NCI-H1417 treated with DMSO at 0.1 percent for 48 hours (cell line): ENCODE results near the gene PPP1R9A.
"Not testable (repeated sequence)": the region's sequence is repeated elsewhere in the genome, so short reads cannot be mapped to it uniquely, and the experiment has no call there.

ENCODE experiments used
- DNase-seq: peaks from one replicate; lab custom pipeline; 2025; lab: John Stamatoyannopoulos, UW

Gene PPP1R9A

DNA sequence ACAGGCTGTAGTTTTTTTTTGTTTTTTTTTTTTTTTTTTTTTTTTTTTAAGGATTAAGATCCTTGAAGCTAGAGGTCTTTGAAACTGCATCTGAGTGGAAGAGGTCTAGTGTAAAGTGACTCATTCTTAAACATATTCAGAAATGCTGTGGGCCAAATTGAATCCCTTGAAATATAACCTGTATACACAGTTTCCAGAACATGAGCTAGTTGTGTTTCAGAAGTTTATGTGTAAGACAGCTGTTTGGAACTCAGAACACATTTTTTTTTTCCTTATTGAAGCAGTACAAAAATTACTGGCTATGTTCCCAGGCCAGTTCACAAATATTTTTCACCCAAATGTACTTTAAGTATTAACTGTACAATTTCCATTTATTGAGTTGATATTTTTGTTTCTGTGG lies 67.9 kb downstream of the PPP1R9A start:
- DNase-seq, result no peak

- no peak for DNase-seq
These were observed 73.2 kb downstream of the PPP1R9A start for GRCh38 chr7:94980418-94981142.

GRCh38 chr7:94995921-94996320 lies 88.5 kb downstream of the PPP1R9A start:
- DNase-seq, result no peak

GRCh38 chr7:94996369-94996768 lies 89.0 kb downstream of the PPP1R9A start:
- DNase-seq, result no peak

- no peak for DNase-seq
These were observed 90.2 kb downstream of the PPP1R9A start for GRCh38 chr7:94997547-94997946.

- no peak for DNase-seq
These were observed 91.1 kb downstream of the PPP1R9A start for GRCh38 chr7:94998266-94999068.

- no peak for DNase-seq
These were observed 91.6 kb downstream of the PPP1R9A start for GRCh38 chr7:94999069-94999351.

DNA sequence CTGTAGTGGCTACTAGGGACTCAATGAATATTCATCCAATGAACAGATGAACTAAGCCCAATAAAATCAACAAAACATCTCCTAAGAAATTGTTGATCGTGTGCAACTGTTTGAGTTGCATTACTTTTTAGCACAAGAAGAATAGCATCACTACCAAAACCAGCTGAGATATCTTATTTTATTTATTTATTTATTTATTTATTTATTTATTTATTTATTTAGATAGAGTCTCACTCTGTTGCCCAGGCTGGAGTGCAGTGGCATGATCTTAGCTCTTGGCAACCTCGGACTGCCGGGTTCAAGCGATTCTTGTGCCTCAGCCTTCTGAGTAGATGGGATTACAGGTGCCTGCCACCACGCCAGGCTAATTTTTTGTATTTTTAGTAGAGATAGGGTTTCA lies 92.2 kb downstream of the PPP1R9A start:
- not testable (repeated sequence) for DNase-seq

DNA sequence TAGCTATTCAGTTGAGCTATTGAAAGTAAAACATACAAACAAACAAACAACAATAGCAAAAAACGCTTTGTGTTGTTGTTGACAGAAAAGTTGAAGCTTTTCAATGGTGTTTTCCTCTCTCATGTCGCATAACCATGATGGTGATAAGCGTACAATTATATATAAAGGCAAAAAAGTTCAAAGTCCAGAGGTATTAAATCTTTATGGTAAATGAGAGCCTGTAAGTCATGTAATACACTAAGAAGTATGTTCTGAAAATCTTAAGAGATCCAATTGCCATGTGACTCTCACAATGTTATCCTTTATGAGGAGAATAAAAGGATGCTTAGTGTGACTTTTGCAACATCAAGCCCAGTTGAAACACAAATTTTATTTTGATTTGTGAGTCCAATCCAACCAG lies 93.9 kb downstream of the PPP1R9A start:
- no peak for DNase-seq

- DNase-seq, result no peak
These were observed 94.6 kb downstream of the PPP1R9A start for GRCh38 chr7:95001815-95002561.

DNA sequence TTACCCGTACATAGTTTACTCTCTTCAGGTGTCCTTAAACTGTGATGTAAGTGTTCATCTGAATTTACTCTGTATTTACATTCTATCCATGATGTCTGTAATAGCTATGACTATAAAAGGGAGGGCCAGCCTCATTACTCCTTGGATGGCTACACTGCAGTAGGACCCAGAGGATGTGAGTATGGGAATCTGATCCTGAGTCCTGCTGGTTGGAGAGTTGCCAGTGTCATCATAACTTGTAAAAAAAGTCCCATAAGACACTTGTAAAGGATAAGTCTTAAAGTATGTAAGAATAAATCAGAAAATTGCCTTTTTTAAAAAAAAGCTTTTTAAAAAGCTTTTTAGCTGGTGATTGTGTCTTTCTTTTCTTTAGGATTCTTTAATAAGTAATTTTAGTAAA lies 95.4 kb downstream of the PPP1R9A start:
- no peak for DNase-seq

DNA sequence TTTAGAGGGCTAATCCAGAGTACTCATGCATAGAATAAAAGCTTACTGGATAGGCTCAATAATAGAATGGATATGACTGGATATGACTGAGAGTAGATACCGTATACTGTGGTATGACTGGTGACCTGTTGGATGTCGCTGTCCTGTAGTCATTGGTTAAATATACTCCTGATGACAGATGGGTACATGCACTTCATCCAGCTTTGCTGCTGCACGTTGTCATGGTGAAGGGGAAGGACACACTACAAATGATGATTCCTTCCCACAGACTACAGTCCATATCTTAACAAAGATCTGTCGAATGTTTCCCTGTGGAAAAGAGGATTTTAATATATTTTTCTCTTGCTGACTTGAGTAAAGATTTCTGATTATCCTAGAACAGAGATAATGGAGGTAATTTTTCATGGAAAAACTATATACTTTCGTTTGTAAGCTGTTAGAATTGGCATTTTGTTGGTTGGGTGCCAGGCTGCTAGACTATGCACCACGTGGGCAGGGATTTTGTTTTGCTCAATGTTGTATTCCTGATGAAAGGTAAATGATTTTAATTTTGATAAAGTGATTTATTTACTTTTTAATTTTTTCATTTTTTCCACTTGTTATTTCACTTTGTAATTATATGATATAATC lies 97.3 kb downstream of the PPP1R9A start:
- peak; percentile 39 for DNase-seq

- DNase-seq, result no peak
These were observed 98.6 kb downstream of the PPP1R9A start for GRCh38 chr7:95006010-95006409.

DNA sequence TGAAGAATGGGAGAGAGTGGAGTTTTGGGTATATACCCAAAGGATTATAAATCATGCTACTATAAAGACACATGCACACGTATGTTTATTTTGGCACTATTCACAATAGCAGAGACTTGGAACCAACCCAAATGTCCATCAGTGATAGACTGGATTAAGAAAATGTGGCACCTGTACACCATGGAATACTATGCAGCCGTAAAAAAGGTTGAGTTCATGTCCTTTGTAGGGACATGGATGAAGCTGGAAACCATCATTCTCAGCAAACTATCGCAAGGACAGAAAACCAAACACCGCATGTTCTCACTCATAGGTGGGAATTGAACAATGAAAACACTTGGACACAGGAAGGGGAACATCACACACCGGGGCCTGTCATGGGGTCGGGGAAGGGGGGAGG lies 101.4 kb downstream of the PPP1R9A start:
- not testable (repeated sequence) for DNase-seq

- DNase-seq, result no peak
These were observed 103.9 kb downstream of the PPP1R9A start for GRCh38 chr7:95011146-95011928.

- no peak for DNase-seq
These were observed 104.6 kb downstream of the PPP1R9A start for GRCh38 chr7:95011995-95012394.

- no peak for DNase-seq
These were observed 110.6 kb downstream of the PPP1R9A start for GRCh38 chr7:95018021-95018420.

- DNase-seq, result no peak
These were observed 118.6 kb downstream of the PPP1R9A start for GRCh38 chr7:95026018-95026417.

GRCh38 chr7:95026421-95027072 lies 119.2 kb downstream of the PPP1R9A start:
- no peak for DNase-seq

- DNase-seq, result no peak
These were observed 120.0 kb downstream of the PPP1R9A start for GRCh38 chr7:95027234-95027872.

GRCh38 chr7:95028683-95029082 lies 121.3 kb downstream of the PPP1R9A start:
- no peak for DNase-seq
